OCI-LY1 (cell line): ENCODE data around the gene BOLL.

Experiments
- H2AFZ ChIP-seq: fragments of 200-600 bp; sonication (generic), shearing (Covaris generic); 2 replicates; pipeline ENCODE4 v1.6.0; 2014; ENCODE audit warnings: antibody characterized with exemption, mild to moderate bottlenecking, low read length
- H3F3A ChIP-seq: fragments of 200-600 bp; sonication (generic), shearing (Covaris generic); 2 replicates; pipeline ENCODE4 v1.6.0; 2014; ENCODE audit warnings: mild to moderate bottlenecking, antibody characterized with exemption, low read length, moderate library complexity; ENCODE audit not compliant: insufficient read depth
- H3K27ac ChIP-seq: fragments of 200-600 bp; sonication (generic); 2 replicates; pipeline ENCODE4 v1.5.1; 2014; ENCODE audit warnings: low read length, mixed run types, mild to moderate bottlenecking, low read depth; ENCODE audit not compliant: poor library complexity, severe bottlenecking
- H3K27me3 ChIP-seq: fragments of 200-600 bp; sonication (generic); 2 replicates; pipeline ENCODE4 v1.6.0; 2014; ENCODE audit warnings: antibody characterized with exemption, mild to moderate bottlenecking, low read length, moderate library complexity; ENCODE audit not compliant: insufficient read depth
- H3K36me3 ChIP-seq: fragments of 200-600 bp; sonication (generic); 2 replicates; pipeline ENCODE4 v1.6.1; 2014; ENCODE audit warnings: mild to moderate bottlenecking, antibody characterized with exemption, low read length, moderate library complexity, mixed read lengths; ENCODE audit not compliant: insufficient read depth
- H3K4me1 ChIP-seq: fragments of 200-600 bp; sonication (generic); 2 replicates; pipeline ENCODE4 v1.5.1; 2014; ENCODE audit warnings: mild to moderate bottlenecking, low read length, moderate library complexity; ENCODE audit not compliant: insufficient read depth, severe bottlenecking
- H3K4me2 ChIP-seq: fragments of 200-600 bp; sonication (generic), shearing (Covaris generic); 2 replicates; pipeline ENCODE4 v1.6.1; 2014; ENCODE audit warnings: low read length
- H3K4me3 ChIP-seq: fragments of 200-600 bp; sonication (generic); 2 replicates; pipeline ENCODE4 v1.5.1; 2014; ENCODE audit warnings: low read length, low read depth, mild to moderate bottlenecking, mixed read lengths; ENCODE audit not compliant: poor library complexity, severe bottlenecking
- H3K79me2 ChIP-seq: fragments of 200-600 bp; shearing (Covaris generic); 2 replicates; pipeline ENCODE4 v1.6.1; 2016; ENCODE audit warnings: mixed run types, low read length, mixed read lengths; ENCODE audit not compliant: insufficient read depth
- H3K9ac ChIP-seq: fragments of 200-600 bp; sonication (generic), shearing (Covaris generic); 2 replicates; pipeline ENCODE4 v1.6.1; 2014; ENCODE audit warnings: mild to moderate bottlenecking, low read length, mixed read lengths
- H3K9me2 ChIP-seq: fragments of 200-600 bp; sonication (generic), shearing (Covaris generic); 2 replicates; pipeline ENCODE4 v1.6.1; 2014; ENCODE audit warnings: low read depth, mild to moderate bottlenecking, low read length, mixed read lengths
- H3K9me3 ChIP-seq: fragments of 200-600 bp; shearing (Covaris generic); 2 replicates; pipeline ENCODE4 v1.6.1; 2014; ENCODE audit warnings: low read length, mixed read lengths
- H4K20me1 ChIP-seq: fragments of 200-600 bp; sonication (generic), shearing (Covaris generic); 2 replicates; pipeline ENCODE4 v1.6.0; 2016; ENCODE audit warnings: mild to moderate bottlenecking, low read length; ENCODE audit not compliant: insufficient read depth
- EZH2 ChIP-seq: fragments of 200-600 bp; sonication (generic), shearing (Covaris generic); IDR thresholded peaks from 2 replicates; pipeline ENCODE4 v1.8.0; 2017; ENCODE audit warnings: borderline replicate concordance, mixed run types, mild to moderate bottlenecking, antibody characterized with exemption, low read length, moderate library complexity, mixed read lengths
- TF ChIP-seq, protein P1 (sequence below): fragments of 200-600 bp; sonication (generic), shearing (Covaris generic); IDR thresholded peaks from 2 replicates; pipeline ENCODE4 v1.5.1; 2017; ENCODE audit warnings: mild to moderate bottlenecking, antibody characterized with exemption, low read length, moderate library complexity, mixed read lengths

Gene BOLL

DNA sequence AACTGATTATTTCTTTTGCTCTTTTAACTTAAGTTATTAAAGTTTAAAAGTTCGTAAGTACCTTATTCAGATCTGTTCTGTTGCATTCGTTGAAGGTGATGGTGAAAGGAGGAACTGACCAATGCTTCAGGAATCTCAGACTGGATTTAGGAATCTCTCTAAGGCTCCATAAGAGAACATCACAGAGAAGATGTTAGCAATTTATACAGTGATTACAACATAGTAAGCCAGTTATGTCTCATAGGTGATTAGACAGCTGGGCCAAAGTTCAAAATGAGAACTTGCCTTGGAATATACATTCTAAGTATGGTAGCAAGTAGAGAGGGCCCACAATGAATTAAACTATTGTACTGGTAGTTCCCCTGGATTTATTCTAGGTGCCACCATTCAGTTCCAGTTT is 76.8 kb downstream of the BOLL start:
- Histone ChIP-seq H3K4me1 (peaks cover 50% of the 10 kb centered on the region), H3K4me3 (peak overlapping the region; percentile 88), H3K36me3 (peaks cover 38% of the 10 kb centered on the region), H3K27me3 (no peaks in the 10 kb centered on the region), H2AFZ (no peak overlapping the region), H3F3A (no peaks in the 10 kb centered on the region), H3K79me2 (peaks cover 54% of the 10 kb centered on the region), H3K27ac (no peak overlapping the region), H4K20me1 (no peaks in the 10 kb centered on the region), H3K9me2 (no peaks in the 10 kb centered on the region), H3K4me2 (peak overlapping the region; percentile 95), H3K9me3 (no peaks in the 10 kb centered on the region), H3K9ac (peak overlapping the region; percentile 83; the same call in 1 of the 2 replicates)
- TF ChIP-seq EZH2, result no peak
- TF ChIP-seq, protein P1, sequence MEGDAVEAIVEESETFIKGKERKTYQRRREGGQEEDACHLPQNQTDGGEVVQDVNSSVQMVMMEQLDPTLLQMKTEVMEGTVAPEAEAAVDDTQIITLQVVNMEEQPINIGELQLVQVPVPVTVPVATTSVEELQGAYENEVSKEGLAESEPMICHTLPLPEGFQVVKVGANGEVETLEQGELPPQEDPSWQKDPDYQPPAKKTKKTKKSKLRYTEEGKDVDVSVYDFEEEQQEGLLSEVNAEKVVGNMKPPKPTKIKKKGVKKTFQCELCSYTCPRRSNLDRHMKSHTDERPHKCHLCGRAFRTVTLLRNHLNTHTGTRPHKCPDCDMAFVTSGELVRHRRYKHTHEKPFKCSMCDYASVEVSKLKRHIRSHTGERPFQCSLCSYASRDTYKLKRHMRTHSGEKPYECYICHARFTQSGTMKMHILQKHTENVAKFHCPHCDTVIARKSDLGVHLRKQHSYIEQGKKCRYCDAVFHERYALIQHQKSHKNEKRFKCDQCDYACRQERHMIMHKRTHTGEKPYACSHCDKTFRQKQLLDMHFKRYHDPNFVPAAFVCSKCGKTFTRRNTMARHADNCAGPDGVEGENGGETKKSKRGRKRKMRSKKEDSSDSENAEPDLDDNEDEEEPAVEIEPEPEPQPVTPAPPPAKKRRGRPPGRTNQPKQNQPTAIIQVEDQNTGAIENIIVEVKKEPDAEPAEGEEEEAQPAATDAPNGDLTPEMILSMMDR, result no peak

DNA sequence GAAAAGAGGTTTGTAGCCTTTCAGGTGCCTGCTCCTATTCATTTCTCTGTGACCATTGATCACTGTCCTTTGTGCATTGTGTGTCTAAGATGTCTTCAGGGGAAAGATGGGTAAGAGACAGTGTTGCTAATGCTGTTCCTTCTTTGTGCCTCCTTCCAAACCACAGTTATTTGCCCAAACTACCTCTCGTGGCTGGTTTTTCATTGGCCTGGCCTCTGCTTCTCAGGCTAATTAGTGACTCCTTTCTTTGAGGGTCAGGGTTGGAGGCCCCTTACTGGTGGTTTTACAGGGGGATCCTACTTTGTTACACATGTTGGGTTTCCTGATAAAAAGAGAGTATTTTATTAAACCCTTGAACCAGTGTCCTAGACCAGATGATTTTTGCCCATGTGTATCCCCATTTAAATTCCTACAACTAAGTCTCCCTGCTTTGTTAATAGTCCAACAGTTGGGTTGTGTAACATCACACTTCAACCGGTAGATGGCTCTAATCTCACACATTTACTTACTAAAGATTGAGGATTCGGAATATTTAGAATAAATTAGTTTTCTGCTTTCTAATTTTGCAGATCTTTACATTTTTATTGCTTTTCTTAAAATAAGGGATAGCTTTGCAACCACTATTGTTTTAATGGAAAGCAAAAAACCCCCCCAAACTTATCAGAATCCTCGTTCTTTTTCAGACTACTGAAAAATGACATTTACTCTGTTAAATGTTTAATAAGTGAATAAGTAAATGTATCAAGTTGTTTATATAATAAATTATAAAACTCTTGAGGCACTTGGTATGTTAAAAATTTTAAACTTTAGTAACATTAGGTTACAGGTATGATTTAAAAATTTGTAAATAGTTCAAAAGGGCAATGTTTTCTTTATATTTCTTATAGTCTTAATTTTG is 77.6 kb downstream of the BOLL start:
- Histone ChIP-seq H3K27ac (no peak overlapping the region), H3F3A (no peaks in the 10 kb centered on the region), H3K36me3 (peaks cover 34% of the 10 kb centered on the region), H3K4me3 (peak overlapping the region; percentile 88), H3K27me3 (no peaks in the 10 kb centered on the region), H3K9me3 (no peaks in the 10 kb centered on the region), H3K4me1 (peaks cover 50% of the 10 kb centered on the region), H3K79me2 (peaks cover 54% of the 10 kb centered on the region), H3K9me2 (no peaks in the 10 kb centered on the region), H2AFZ (no peak overlapping the region), H4K20me1 (no peaks in the 10 kb centered on the region), H3K4me2 (peak overlapping the region; percentile 95), H3K9ac (peak overlapping the region; percentile 83)
- TF ChIP-seq EZH2, result no peak
- TF ChIP-seq, protein P1, result peak; percentile 82

DNA sequence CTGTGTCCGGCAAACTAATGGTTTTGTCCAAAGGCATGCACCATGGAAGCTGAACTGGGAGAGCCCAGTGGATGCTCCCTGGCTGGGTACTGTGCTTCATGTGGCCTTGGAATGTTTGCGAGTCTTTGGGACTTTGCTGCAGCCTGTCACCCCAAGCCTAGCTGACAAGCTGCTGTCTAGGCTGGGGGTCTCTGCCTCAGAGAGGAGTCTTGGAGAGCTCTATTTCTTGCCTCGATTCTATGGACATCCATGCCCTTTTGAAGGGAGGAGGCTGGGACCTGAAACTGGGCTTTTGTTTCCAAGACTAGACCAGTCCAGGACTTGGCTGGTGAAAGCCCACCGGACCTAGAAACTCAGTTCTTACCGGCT is 78.3 kb downstream of the BOLL start:
- H3K9ac ChIP-seq, result peak overlapping the region; percentile 83
- H3K9me3 ChIP-seq, result no peaks in the 10 kb centered on the region
- peaks cover 34% of the 10 kb centered on the region for H3K36me3 ChIP-seq
- H2AFZ ChIP-seq, result no peak overlapping the region
- H3K4me1 ChIP-seq, result peaks cover 50% of the 10 kb centered on the region
- no peaks in the 10 kb centered on the region for H3K9me2 ChIP-seq
- H4K20me1 ChIP-seq, result no peaks in the 10 kb centered on the region
- H3K4me3 ChIP-seq, result peak overlapping the region; percentile 88
- peak overlapping the region; percentile 95 for H3K4me2 ChIP-seq
- TF ChIP-seq, protein P1, result no peak
- no peak for TF ChIP-seq EZH2
- H3F3A ChIP-seq, result no peaks in the 10 kb centered on the region
- H3K27ac ChIP-seq, result no peak overlapping the region
- peaks cover 54% of the 10 kb centered on the region for H3K79me2 ChIP-seq
- no peaks in the 10 kb centered on the region for H3K27me3 ChIP-seq
